ENCODE data around the gene DCP1A. TPM values are rescaled to one million over a fixed set of nuclear protein-coding genes. Genes with fewer than 3 reads are reported as not detected.
"Not testable (repeated sequence)": the region's sequence is repeated elsewhere in the genome, so short reads cannot be mapped to it uniquely, and the experiment has no call there.

The DCP1A gene
- polyA plus RNA-seq, 1 experiment: 34.0 TPM

- TF ChIP-seq CTCF (IDR thresholded peaks at IDR 0.05; ENCODE audit: insufficient read depth, low read depth, low read length): no peak
- ChIA-PET POLR2A (no interaction called here), CTCF (no interaction called here)
- Histone ChIP-seq H3K36me3 (ENCODE audit: control insufficient read depth, insufficient read depth, low read length) (peaks cover 7% of the 10 kb centered on the region), H3K27me3 (ENCODE audit: control insufficient read depth, insufficient read depth, low read length) (no peaks in the 10 kb centered on the region), H3K4me3 (ENCODE audit: low read depth, low read length) (no peak overlapping the region)
- no peak for DNase-seq (ENCODE audit: low read depth)
Measured at GRCh38 chr3:53282581-53282980, 64.8 kb downstream of the DCP1A start.

GRCh38 chr3:53278667-53279066, 68.7 kb downstream of the DCP1A start:
- no peak for DNase-seq (ENCODE audit: low read depth)
- CTCF ChIA-PET: no interaction called here
- no peak for TF ChIP-seq CTCF (IDR thresholded peaks at IDR 0.05; ENCODE audit: insufficient read depth, low read depth, low read length)
- H3K4me3 ChIP-seq (ENCODE audit: low read depth, low read length): no peak overlapping the region
- H3K36me3 ChIP-seq (ENCODE audit: control insufficient read depth, insufficient read depth, low read length): no peaks in the 10 kb centered on the region; the same call in 1 of the 2 replicates
- H3K27me3 ChIP-seq (ENCODE audit: control insufficient read depth, insufficient read depth, low read length): no peaks in the 10 kb centered on the region
- POLR2A ChIA-PET: no interaction called here

- Histone ChIP-seq H3K4me3 (ENCODE audit: low read depth, low read length) (no peak overlapping the region), H3K27me3 (ENCODE audit: control insufficient read depth, insufficient read depth, low read length) (no peaks in the 10 kb centered on the region), H3K36me3 (ENCODE audit: control insufficient read depth, insufficient read depth, low read length) (no peaks in the 10 kb centered on the region)
- ChIA-PET POLR2A (no interaction called here), CTCF (interaction anchor here (0.6 to 1.2 kb wide), 2 partner anchors 27 to 33 kb away, joined by 3 read pairs; no protein-coding TSS in a partner anchor)
- no peak for TF ChIP-seq CTCF (IDR thresholded peaks at IDR 0.05; ENCODE audit: insufficient read depth, low read depth, low read length)
- no peak for DNase-seq (ENCODE audit: low read depth)
Measured at GRCh38 chr3:53274938-53275605, 72.3 kb downstream of the DCP1A start.

- Histone ChIP-seq H3K36me3 (ENCODE audit: control insufficient read depth, insufficient read depth, low read length) (no peaks in the 10 kb centered on the region), H3K27me3 (ENCODE audit: control insufficient read depth, insufficient read depth, low read length) (no peaks in the 10 kb centered on the region), H3K4me3 (ENCODE audit: low read depth, low read length) (no peak overlapping the region)
- DNase-seq (ENCODE audit: low read depth): no peak
- TF ChIP-seq CTCF (IDR thresholded peaks at IDR 0.05; ENCODE audit: insufficient read depth, low read depth, low read length): no peak
- ChIA-PET CTCF (interaction anchor here (1.0 to 1.4 kb wide), 2 partner anchors 53 to 159 kb away, joined by 3 to 6 read pairs; no protein-coding TSS in a partner anchor), POLR2A (no interaction called here)
Measured at GRCh38 chr3:53273146-53273670, 74.1 kb downstream of the DCP1A start.

GRCh38 chr3:53269888-53270880, 77.2 kb downstream of the DCP1A start:
- POLR2A ChIA-PET: interaction anchor here (0.5 to 0.6 kb wide), 2 partner anchors 39 to 453 kb away, joined by 3 to 6 read pairs; no protein-coding TSS in a partner anchor
- no peak; the same call in 1 of the 2 replicates for TF ChIP-seq CTCF (IDR thresholded peaks at IDR 0.05; ENCODE audit: insufficient read depth, low read depth, low read length)
- DNase-seq (ENCODE audit: low read depth): peak; percentile 94
- Histone ChIP-seq H3K27me3 (ENCODE audit: control insufficient read depth, insufficient read depth, low read length) (no peaks in the 10 kb centered on the region), H3K36me3 (ENCODE audit: control insufficient read depth, insufficient read depth, low read length) (no peaks in the 10 kb centered on the region), H3K4me3 (ENCODE audit: low read depth, low read length) (no peak overlapping the region)
- CTCF ChIA-PET: interaction anchor here (0.6 to 1.8 kb wide), 6 partner anchors 8 to 160 kb away, joined by 3 to 6 read pairs (median 3); no protein-coding TSS in a partner anchor

GRCh38 chr3:53269193-53269592, 78.2 kb downstream of the DCP1A start:
- H3K27me3 ChIP-seq (ENCODE audit: control insufficient read depth, insufficient read depth, low read length); H3K36me3 ChIP-seq (ENCODE audit: control insufficient read depth, insufficient read depth, low read length); DNase-seq (ENCODE audit: low read depth); POLR2A ChIA-PET; H3K4me3 ChIP-seq (ENCODE audit: low read depth, low read length): not testable (repeated sequence)
- CTCF ChIA-PET: interaction anchor here (0.6 to 1.8 kb wide), 3 partner anchors 32 to 62 kb away, joined by 3 to 6 read pairs (median 3); no protein-coding TSS in a partner anchor
